Measurements from ENCODE around the gene PPP2R2C.

The PPP2R2C gene

GRCh38 chr4:6422105-6422504 lies 50.3 kb downstream of the PPP2R2C start:
- DNase-seq = no peak

GRCh38 chr4:6421397-6421796 lies 51.0 kb downstream of the PPP2R2C start:
- no peak for DNase-seq

DNA sequence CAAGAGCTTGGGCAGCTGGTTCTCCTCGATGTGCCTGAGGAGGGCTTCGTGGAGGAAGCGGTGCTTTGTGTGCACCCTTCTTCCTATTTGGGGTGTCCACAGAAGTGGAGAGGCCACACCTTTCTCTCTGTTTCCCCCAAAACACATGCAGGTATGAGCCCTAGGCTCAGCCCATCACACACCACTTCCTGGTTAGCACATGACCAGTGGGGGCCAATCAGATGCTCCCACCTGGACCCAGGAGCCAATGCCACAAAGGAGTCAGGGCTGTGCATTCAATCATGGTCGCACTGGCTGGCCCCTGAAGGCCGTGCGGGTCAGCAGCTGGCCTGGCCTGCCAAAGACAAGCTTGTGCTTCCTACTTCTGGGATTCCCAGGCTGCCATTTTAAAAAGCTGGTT lies 51.4 kb downstream of the PPP2R2C start:
- DNase-seq = no peak

DNA sequence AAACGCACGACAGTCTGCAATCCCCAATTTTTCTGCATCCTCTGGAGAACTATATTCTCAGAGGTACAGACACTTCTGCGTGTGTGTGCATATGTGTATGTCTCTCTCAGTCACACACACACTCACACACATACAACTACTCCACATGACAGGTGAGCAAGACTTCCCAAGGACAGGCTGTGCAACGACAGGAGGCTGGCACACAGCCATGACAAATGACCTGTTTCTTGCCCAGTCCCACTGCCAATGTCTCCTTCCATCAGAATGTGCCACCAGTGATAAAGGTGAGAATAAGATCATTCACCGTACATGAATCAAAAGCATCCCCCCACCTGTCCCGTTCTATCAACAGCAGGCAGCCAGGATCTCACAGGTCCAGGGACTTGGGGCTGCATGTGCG lies 52.4 kb downstream of the PPP2R2C start:
- DNase-seq = no peak

GRCh38 chr4:6419452-6420028 lies 52.9 kb downstream of the PPP2R2C start:
- DNase-seq = no peak

GRCh38 chr4:6418193-6418755 lies 54.1 kb downstream of the PPP2R2C start:
- DNase-seq = no peak

DNA sequence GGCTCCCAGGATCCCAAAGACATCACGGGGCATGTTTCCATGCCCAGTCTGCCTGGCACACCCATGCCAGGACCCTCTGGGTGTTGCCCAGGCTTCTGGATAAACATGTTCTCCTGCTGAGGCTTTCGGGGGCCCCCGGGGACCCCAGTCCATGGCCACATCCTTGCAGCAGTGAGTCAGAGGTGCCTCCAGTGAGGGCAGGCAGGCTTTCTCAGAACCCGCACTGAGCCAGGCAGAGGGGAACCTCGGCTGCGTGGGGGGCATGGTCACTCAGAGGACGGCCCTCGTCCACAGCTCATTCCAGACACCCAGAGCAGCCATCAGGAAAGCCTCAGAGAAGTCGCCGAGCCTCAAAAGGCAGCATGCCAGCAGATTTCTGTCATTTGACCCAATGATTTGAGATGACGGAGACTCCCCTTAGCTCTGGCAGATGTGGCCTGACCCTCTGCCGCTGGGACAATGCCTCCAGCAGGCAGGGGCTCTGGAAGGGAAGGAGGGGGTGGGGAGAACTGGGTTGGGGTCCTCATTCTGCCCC lies 54.8 kb downstream of the PPP2R2C start:
- no peak for DNase-seq

GRCh38 chr4:6416518-6417286 lies 55.7 kb downstream of the PPP2R2C start:
- DNase-seq = no peak

DNA sequence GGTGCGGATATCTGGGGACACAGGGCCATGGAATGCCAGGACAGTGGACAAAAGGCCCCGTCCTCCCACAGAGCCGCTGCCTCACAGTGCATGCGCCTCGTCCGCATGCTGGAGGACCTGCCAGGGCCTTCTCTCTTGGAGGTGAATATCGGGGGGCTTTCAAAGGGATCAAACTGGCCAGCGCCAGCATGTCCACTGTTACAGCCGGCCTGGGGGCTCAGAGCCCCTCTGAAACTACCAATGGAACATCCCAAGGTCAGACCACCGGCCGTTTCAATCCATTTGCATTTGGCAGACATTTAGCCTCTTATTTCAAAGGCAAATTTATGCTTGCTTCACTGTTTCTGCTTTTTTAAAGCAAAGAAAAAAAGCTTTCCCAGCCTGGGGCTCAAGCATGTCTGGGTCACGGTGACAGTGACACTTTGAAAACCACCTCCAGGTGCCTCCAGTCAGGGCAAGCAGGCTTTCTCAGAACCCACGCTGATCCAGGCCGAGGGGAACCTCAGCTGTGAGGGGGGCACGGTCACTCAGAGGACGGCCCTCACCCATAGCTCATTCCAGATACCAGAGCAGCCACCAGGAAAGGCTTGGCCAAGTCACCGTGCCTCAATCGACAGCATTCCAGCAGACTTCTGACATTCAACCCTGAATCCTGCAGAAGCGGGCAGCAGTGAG lies 57.2 kb downstream of the PPP2R2C start:
- no peak for DNase-seq

- no peak for DNase-seq
Measured at GRCh38 chr4:6414578-6414977, 57.8 kb downstream of the PPP2R2C start.

GRCh38 chr4:6410664-6411063 lies 61.8 kb downstream of the PPP2R2C start:
- no peak for DNase-seq

- no peak for DNase-seq
Measured at GRCh38 chr4:6410068-6410467, 62.3 kb downstream of the PPP2R2C start.

DNA sequence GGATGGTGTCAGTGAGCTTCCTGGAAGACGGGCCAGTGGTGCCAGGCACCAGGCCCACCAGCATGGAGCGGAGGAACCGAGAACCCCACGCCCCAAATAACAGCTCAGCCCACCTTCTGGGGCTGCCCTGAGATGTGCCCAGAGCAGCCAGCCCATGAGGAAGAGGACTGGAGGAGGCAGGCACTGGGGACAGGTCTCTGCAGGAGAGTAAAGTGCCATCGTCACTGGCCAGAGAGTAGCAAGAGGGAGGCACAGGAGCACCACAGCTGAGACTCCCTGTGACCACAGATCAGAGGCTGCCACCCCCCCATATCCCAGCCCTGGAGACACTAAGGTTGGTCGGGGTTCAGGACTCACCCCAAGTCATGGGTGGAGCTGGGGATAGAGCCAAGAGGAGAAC lies 63.0 kb downstream of the PPP2R2C start:
- DNase-seq = no peak

DNA sequence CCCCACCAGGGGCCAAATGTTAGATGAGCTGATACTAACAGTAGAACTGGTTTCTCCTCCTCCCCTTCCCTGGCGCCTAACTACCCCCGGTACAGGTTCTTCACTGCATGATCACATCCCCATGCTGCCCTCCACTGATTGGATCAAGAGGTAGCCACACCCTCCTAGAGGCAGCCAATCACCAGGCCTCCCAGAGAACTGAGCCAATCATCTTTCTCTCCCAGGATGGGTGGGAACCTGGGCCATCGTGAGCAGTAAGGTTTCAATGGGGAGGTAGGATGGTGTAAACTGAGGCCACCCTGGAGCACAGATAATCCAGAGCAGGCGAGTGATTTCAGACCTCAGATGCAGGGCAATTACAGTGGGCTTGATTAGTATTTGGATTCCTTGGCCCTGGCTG lies 64.2 kb downstream of the PPP2R2C start:
- no peak for DNase-seq

DNA sequence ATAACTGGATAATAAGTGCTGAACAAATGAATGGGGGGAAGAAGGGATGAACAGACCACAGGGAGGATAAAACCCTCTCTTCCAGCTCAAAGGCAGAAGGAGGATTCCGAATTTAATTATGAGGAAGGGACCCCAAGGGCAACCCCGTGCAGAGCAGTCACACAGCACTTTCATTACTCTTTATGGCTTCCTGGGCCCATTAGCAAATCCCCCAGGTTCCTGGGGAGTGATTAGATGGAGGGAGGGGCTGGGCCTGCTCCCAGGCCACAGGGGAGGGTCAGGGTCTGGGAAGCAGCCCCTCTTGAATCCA lies 67.1 kb downstream of the PPP2R2C start:
- DNase-seq = no peak

DNA sequence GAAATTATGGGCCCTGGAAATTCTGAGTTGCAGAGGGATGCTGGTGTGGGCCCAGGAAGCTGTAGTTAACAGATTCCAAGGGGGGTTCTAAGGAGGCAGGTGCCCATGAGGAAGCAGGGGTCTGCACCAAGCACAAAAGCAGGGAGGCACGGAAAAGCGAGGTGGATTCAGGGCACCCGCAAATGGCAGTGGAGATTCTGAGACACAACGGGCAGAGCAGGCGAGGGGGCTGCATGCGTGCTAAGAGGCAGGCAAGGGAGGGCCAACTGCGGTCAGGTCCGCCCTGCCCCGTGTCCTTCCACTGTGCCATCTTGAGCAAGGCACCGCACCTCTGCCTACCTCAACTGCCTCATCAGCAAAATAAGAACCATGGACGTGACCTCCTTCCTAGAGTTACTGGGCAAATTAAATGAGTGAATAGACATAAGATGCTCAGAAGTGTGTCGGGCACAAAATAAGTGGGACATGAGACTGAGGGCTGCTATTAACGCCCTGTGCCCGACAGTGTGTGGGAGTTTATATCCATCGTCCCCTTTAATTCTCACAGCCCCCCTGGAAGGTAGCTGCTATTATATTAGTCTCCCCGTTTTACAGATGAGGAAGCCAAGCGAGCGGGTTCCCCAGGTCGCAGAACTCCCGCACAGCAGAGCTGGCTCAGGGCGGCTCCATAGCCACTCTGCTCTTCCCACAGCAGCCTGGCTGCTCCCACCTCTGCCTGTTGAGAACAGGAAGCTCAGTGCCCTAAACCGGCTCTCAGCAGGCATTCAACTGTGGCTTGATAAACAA lies 67.6 kb downstream of the PPP2R2C start:
- DNase-seq = no peak

DNA sequence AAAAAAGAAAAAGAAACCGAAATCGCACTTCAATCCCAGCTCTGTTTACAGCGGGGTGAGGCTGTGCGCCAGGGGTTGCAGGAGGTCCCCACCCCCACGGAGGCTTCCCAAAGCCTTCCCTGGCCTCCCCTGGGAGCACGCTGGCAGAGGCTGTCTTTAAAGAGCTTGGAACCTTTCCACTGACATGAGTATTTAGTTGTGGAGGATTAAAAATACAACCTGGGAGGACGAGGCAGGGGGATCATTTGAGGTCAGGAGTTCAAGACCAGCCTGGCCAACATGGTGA lies 69.1 kb downstream of the PPP2R2C start:
- DNase-seq = no peak

GRCh38 chr4:6402566-6403399 lies 69.6 kb downstream of the PPP2R2C start:
- no peak for DNase-seq

DNA sequence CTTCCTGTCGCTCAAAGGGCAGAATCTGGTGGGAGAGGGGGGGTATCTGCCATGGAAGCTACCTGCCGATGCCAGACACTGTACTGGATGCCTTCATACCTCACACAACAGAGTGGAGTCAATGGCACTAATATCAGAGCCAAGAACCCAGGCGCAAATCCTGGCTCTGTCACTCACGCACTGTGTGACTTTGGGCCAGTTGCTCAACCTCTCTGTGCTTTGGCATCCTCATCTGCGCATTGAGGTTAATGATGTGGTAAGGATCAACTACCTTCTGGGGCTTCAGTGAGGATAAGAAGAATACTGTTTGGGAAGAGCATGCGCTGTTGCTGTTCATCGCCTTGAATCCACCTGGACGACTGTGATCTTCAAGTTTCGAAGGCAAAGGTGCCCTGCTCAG lies 70.6 kb downstream of the PPP2R2C start:
- no peak for DNase-seq

GRCh38 chr4:6396696-6397236 lies 75.6 kb downstream of the PPP2R2C start:
- DNase-seq = no peak

GRCh38 chr4:6395466-6396228 lies 76.8 kb downstream of the PPP2R2C start:
- DNase-seq = no peak
